Fibroblast of skin of abdomen (primary cell): Measurements from ENCODE around the gene SHROOM3.
"Not testable (repeated sequence)": the region's sequence is repeated elsewhere in the genome, so short reads cannot be mapped to it uniquely, and the experiment has no call there.

Source experiments
- DNase-seq: peaks from one replicate; pipeline ENCODE4 v3.0.0-alpha.2; 2013

Gene SHROOM3

DNA sequence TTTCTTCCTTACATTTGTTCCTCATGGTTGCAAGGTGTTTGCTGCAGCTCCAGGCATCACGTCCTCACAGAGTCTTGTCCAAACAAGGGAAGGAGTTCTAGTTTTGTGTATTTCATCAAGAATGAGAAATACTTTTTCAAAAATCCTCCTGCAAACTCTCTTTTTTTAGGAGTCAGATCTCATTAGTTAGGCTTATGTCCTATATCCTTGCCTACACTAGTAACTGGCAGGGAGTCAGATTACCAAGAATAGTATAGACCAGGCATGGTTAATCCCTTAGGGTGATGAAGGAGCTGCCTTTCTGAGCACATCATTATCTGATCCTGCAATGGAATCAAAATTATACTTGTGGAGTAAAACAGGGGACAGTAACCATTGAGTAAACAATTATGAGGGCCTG, 160.4 kb downstream of the SHROOM3 start:
- no peak for DNase-seq

DNA sequence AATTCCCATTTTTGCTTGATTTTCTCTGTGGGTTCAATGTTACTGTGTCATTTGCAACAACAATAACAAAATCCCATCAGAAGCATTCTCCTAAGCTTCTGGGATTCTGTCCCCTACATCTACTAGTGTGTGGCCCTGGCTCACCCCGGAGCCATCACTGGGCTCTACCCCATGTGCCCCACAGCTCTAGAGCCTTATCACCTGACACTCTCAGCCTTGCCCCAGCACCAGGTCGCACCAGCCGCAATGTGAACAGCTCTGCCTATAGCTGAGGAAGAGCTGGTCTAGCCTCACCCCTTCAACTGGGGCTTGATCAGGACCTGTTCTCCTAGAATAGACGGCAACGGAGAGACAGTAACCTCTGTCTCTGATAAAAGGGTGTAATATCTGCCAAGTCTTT, 161.7 kb downstream of the SHROOM3 start:
- no peak for DNase-seq

DNA sequence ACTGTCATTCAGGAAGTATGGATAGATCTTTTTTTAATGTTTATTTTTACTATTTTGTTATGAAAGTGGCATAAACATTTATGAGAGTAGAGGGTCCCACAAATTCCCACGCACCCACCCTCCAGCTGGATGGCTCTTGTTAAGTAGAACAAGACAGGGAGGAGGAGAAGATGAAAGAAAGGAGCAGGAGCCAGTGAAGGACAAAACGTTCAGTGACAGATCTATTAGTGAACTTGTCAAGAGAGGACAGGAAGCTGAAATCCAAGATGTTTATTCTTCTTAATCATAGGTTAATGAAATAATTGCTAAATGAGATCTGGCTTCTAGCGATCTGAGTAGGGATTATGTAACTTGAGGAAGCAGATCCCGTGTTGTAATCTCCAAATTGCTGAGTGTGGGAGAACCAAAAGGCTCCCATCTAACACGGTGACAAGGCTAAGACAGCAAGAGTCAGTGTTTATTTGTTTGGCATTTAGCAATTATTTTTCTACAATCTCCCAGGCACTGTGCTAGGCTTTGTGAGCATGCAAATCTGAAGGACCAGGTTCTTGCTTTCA, 162.5 kb downstream of the SHROOM3 start:
- no peak for DNase-seq

DNA sequence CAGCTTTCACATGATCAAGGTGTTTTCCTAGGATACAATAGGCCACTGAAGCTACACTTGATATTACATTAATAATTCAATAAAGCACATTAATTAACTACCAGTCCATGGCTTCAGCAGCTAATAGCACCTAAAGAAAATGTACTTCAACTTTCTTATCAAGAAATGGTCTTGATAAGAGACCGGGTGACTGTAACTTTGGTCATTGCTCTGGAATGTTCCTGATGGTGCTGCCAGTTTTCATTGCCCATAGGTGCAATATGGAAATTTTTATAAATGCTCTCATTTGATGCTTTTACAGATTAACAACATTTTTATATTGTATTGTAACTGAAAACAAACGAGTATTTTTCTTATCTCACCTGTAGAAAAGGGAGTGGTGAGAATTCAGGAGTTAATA, 165.4 kb downstream of the SHROOM3 start:
- DNase-seq = no peak

DNA sequence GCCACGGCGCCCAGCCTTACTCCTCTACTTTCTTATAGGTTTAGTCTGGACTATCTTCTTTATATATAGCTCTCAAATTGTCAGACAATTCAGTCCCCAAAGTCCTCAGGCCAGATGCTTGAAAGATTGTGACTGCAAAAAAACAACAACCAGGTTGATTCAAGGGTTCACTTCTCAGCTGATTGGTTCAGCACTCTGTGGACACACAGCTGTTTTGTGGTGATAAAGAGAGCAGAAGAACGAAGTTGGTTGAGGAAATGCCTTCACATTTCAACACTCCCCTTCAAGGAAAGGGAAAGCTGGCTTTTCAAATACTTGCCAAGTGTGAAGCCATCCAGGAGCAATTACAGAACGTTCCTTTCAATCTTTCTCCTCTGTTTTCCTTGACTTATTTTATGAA, 166.8 kb downstream of the SHROOM3 start:
- DNase-seq = peak; percentile 58

DNA sequence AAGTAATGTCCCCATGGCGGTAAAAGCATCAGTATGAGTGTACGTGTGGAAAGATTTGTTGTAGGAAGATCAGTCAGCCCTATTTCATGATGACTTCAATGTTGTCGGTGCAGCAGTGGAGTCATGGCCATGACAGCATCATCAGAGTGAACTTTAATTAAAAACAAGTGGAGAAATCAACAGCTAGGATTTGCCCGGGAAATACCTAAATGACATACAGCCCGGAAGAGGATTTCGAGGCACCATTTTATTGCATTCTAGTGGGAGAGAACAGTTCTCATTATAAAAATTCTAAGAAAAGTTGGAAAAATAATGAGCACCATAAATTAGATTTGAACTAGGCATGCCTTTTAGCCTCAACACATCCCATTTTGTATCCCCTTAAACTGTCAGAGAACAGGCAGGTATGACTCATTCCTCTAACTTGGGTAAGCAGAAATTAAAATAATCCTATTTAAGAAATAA, 170.1 kb downstream of the SHROOM3 start:
- DNase-seq = peak; percentile 91

DNA sequence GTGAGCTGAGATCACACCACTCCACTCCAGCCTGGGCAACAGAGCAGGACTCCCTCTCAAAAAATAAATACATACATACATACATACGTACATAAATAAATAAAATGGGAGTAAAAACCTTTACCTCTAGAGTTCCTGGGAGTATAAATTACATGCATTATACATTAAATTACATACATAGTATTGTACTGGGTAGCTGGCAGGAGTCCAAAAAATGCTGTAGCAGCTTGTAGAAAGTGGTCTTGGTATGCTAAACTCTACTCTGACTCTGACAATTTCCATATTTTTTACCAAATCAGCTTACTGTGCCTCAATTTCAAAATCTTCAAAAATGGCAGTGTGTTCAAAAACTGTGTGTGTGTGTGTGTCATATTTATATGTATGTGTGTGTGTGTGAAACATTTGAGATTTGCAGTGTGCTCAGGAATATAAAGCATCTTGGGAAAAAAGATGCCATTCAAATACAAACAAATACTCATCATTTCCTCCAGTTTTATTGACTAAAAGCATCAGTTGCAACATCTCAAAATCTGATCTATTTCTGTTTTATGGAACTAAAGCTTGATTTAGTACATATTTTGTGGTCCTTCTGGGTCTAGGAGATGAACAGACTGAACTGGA, 171.7 kb downstream of the SHROOM3 start:
- peak; percentile 63 for DNase-seq

DNA sequence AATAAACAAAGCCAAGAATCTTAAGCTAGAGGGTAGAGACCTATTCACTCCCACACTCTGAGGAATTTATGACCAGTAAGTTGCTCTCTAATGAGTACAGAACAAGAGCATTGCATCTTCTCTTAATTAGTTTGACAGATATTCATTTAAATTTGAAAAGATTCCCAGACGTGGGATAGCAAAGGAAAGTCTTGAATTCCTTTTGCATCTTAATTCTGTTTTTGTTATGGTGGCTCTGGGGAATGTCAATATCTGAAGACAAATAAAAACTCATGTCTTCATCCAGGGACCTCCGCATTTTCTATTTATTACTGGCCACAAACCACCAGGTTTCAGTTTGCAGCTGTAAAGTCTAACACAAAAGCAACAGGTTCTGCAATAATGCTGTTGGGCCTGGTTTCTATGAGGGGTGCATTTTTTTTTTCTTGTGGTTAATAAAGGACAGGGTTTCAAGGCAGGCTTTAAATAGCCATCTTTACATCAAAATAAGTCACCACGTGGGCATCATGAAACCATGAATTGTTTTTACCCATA, 172.3 kb downstream of the SHROOM3 start:
- peak; percentile 78 for DNase-seq

DNA sequence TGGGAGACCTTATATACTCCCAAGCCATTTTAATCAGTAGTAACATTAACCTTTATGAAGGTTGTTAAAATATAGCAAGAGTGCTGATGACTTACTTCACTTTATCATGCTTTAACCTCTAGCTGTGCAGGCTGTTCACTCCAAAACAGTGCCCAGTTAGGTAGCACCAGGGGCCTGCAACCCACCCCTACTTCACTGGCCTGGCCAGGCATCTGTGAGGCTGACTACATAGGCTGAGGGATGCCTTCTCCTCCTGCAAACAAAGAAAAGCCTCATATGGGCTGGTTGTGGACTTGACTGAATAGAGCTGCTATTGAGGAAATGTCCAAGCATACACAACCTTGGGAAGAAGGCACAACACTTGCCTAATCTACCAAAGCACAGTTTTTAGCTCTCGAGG, 172.8 kb downstream of the SHROOM3 start:
- no peak for DNase-seq

DNA sequence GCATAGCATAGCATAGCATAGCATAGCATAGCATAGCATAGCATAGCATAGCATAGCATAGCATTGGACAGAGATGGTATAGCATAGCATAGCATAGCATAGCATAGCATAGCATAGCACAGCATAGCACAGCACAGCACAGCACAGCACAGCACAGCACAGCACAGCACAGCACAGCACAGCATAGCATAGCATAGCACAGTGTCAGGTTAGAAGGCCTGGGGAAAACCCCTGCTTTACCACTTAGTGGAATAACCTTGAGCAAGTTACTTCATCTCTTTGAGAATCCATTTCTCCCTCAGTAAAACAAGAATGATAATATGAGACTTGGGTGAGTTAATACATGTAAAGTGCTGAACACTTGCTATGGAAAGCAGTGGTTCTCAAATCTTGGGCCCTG, 173.5 kb downstream of the SHROOM3 start:
- DNase-seq = not testable (repeated sequence)

DNA sequence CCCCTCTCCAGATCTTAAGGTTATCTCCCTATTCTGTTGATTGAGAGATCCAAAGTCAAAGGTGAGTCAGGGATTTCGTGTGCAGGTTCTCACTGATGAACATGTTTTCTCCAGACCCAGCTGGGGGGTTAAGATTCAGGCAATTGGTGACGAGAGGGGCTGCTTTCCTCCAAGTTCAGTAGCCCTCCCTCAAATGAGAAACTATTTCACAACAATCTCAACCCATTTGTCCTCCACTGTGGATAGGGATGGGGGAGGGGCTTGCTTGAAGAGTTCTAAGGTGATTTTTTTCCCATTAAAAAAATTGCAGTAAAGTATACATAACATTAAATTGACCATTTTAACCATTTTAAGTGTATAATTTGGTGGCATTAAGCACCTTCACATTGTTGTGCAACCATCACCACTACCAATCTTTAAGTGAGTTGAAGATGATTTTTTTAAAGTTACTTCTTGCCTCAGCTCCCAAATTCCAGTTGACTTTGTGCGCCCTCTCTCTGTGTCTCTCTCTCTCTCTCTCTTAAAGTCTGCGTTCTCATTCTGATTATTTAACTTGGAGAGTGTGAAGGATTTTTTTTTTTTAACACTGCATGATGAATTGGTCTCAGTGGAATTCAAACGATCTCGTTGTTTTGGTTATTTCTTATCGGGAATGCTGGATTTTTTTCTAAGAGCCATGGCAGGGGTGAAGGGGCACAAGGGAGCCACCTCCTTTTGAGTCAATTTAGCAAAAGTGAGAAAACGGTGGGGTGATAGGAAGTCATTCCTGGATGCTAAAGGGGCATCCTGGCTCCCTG, 175.9 kb downstream of the SHROOM3 start:
- DNase-seq = peak; percentile 38

DNA sequence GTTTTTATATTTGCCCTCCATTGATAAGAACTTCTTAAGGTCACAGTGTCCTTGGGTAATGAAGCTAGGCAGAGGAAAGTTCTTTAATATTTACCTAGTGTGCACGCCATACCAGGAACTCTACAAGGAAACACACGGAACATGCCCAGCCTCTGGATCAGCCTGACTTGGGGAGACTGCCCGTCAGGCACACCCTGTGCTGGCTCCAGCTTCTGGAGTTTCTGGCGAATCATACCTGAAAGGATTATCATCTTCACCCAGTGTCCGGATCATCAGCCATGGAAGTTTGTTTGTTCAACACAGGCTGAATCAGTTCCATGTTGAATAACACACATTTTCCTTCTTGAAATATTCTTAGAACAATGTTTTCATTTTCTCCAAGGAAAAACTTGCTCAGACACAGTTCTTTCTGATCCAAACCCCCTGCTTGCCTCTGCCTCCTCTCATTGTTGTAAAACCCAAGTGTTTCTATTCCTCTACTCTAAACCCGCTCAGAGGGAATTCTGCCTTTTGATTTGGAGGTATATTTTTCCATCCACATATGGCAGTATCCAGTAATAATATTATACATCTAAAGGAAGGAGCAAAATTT, 176.7 kb downstream of the SHROOM3 start:
- no peak for DNase-seq

DNA sequence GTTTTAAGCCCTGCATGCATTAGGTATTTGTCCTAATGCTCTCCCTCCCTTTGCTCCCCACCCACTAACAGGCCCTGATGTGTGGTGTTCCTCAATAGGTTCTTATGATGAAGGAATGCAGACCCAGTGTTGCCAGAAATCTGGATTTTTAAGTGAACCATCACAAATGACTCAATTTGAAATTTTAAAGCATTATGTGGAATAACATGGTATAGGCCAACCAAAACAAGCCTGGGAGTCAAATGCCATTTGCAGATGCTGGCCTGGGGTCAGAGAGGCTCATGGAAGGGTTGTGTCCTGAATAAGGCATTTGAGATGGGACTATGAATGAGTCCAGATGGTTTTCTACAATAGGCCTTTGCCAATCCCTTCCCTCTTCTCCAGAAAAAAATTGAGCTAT, 179.6 kb downstream of the SHROOM3 start:
- DNase-seq = peak; percentile 77

DNA sequence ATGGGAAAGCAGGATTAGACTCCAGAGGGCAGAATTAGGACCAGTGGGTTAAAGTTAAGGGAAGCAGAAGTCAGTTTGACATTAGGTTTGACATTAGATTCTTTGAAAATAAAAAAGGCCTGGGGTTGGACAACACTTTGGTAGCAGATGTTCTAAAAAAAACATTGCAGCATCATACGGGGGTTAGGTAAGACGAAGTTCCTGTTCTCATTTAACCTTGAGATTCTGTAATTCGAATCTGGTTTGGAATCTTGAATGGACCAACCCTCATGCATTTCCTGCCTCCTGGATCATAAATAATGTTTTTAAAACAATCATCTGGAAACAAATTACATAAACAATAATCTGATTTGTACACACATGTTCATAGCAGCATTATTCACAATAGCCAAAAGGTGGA, 181.0 kb downstream of the SHROOM3 start:
- DNase-seq = no peak

DNA sequence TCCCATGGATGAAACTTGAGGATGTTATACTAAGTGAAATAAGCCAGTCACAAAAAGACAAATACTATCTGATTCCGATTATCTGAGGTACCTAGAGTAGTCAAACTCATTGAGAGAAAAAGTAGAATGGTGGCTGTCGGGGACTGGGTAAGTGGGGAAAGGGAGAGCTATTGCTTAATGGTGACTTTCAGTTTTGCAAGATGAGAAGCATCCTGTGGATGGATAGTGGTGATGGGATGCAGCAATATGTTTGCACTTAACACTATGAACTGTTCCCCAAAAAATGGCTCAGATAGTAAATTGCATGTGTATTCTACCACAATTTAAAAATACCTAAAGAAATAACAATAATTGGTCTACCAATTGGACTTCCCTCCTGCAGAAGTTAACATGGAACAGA, 181.5 kb downstream of the SHROOM3 start:
- no peak for DNase-seq

DNA sequence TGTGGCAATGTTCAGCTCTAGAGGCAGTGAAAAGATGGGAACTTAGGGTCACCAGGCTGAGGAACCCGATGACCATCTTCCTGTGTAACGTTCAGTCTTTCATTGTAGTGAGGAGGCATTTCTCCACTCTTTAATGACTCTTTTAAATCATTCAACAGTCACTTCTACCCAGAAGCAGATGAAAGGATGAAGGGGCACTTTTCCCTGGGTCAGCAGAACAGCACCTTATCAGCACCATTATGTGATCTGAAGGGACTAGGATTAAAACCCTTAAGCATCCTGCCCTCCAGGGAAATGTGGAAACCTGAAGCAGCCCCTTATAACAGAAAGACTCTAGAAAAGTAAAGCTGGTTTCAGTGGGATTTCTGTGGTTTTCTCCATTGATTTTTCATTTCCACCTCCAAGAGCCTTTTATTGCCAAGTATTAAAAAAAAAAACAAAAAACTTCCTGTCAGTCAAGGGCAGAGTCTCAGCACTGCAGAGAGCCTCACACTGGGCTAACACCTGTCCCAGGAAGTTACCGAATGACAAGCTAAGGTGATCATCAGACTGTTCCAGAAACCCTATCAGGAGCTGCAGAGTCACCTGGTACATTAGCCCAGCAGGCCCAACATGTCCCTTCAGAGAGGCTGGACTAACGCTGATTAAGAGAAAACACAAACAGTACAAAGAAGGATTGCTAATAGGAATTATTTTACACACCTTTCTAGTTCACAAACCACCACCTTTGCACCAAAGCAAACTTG, 185.9 kb downstream of the SHROOM3 start:
- no peak for DNase-seq

DNA sequence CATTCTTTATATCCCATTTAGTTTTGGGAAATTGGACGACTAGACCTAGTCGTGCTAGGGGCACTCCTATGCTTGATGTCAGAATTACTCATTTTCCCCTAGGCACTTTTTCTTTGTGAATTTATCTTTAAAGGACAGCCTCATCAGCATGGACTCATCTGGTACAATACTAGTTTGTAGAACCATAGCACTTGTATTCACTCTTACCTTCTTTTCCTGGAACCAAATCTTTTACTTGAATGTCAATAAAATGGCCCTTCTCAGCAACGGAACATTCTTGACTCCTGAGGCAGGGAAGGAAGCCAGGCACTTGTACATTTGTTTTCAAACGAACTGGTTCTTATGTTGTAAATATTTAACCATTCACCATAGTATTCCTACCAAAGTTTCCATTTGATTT, 187.1 kb downstream of the SHROOM3 start:
- DNase-seq = no peak

DNA sequence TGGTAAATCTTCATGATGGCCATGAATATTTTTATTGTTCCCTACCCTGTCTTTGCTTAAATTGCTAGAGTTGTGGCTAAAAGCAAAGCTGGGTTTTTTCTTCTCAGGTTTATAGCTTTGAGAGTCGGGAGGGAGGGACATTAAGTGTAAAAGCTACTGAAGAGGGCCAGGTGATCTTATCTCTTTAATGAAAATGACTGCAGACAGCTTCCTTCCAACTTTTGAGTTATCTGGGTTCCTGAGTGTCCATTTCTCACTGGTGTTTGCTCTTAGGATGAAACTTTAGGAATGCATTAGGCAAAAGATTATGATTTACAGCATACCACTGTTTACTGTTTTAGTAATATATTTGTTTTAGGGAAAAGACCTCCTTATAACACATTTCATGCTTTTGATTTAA, 187.7 kb downstream of the SHROOM3 start:
- DNase-seq = no peak

DNA sequence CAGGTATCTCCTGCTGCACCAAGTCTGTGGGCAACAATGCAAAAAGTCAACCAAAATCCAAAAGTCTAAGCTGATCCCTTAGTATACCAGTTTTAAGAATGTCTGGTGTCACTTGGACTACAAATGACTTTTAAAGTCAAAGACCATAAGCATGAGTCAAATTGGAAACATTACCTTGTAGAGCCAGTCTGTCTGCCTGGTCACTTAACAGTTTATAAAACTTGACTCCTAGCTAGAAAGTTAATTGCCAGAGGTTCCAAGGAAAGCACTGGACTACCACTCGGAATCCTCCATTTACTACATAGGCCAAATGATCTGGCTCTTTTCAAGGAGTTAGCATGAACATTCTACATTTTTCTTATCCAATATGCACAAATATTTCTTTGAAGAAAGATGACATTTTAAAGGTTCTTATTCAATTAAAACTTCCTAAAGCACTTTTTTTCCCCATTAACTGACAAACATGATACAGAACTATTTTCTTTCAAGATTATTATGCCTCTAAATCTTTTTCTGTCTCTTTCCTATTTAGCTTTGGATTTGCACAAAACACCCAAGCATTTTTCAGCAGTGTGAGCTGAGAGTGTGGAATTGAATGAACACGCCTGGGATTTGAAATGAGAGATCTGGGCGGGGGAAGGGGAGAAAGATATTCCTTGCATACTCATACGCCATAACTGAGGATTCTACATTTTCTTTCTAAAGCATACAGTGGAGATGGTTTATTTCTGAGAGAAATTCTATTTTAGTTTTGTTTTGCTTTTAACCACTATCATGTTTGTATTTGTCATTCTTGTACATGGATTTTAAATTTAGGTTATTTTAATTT, 188.4 kb downstream of the SHROOM3 start:
- DNase-seq = no peak

DNA sequence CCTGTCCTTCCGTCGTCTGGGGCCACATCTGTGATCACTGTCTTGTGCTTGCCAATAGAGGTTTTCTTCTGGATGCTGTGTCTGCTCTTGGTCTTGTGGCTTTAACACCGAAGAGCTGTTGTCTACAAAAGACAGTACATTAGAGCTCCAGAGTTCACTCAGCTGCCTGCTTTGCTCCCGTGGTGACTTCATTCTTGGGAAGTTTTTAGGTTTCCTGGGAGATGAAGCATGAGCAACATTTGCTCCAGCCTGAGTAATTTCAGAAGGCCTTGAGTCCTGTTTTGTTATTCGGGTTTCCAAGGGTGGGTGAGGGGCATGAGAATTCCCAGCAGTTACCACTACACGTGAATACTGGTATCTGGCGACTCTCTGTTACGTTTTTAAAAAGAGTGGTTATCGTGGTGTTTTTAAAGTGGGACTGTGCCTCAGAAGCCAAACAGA, 189.2 kb downstream of the SHROOM3 start:
- peak; percentile 94 for DNase-seq

DNA sequence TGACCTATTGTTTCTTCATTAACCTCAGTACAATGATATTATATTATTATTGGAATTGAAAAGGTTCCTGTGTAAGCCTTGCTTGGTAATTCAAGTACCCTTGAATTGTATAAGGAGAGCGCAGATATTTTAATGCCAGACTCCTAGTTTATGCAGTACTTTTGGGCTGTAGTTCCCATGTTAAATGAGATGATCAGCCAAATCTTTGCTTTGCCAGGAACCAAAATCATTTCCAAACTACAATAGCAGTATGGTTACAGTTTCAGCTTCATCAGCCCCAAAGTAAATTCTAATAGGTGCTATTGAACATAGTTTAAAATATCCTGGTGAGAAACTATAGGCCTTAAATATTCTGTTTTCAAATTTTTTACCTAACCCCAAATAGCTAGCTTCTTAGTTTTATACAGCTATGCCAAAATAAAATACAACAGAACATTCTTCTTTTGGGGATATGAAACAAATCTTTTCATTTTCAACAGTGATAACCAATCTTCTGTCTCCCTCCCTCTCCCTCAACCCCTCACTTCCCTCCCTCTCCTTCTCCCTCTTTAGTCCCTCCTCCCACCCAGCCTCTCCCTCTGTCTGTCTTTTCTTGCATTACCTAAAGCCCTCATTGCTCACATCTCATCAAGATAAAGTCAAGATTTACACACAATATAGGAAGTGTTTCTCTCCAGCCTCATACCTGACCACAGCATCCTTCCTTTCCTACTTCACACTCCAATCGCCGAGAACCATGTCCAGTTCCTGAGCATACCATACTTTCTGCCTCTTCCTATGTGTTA, 190.1 kb downstream of the SHROOM3 start:
- no peak for DNase-seq
